Kidney epithelial cell (primary cell): Measurements from ENCODE around the gene KIF25. TPM values are rescaled to one million over a fixed set of nuclear protein-coding genes. Genes with fewer than 3 reads are reported as not detected.

Source experiments
- DNase-seq: peaks from one replicate; pipeline ENCODE4 v3.0.0-alpha.2; 2010; ENCODE audit warnings: low read depth
- H3K27me3 ChIP-seq: 2 replicates; pipeline ENCODE4 v1.6.0; 2011; ENCODE audit warnings: low read length; ENCODE audit not compliant: control insufficient read depth, insufficient read depth
- H3K36me3 ChIP-seq: 2 replicates; pipeline ENCODE4 v1.5.1; 2011; ENCODE audit warnings: low read length; ENCODE audit not compliant: control insufficient read depth, insufficient read depth
- H3K4me3 ChIP-seq: 2 replicates; pipeline ENCODE4 v1.5.1; 2011; ENCODE audit warnings: low read depth, mild to moderate bottlenecking, control low read depth, low read length
- total RNA-seq: library from RNA; depleted of rRNA; stranded (reverse); fragments of >200 nt; gene quantifications from 2 replicates; pipeline ENCODE4 v1.2.3, GENCODE V29; 2015
- TF ChIP-seq, protein P1 (sequence below): IDR thresholded peaks from 2 replicates; pipeline ENCODE4 v1.5.1; 2011; ENCODE audit warnings: mild to moderate bottlenecking, moderate library complexity, low read length, control low read depth, inconsistent platforms; ENCODE audit not compliant: insufficient read depth, poor library complexity, severe bottlenecking

KIF25 gene
- not detected in 2 replicates for total RNA-seq

GRCh38 chr6:167997642-167998041 is at the start of gene KIF25:
KIF25 (plus strand) TSS chr6:167997671; CDS start chr6:168029586, 31,915 bp downstream.
- TF ChIP-seq, protein P1, sequence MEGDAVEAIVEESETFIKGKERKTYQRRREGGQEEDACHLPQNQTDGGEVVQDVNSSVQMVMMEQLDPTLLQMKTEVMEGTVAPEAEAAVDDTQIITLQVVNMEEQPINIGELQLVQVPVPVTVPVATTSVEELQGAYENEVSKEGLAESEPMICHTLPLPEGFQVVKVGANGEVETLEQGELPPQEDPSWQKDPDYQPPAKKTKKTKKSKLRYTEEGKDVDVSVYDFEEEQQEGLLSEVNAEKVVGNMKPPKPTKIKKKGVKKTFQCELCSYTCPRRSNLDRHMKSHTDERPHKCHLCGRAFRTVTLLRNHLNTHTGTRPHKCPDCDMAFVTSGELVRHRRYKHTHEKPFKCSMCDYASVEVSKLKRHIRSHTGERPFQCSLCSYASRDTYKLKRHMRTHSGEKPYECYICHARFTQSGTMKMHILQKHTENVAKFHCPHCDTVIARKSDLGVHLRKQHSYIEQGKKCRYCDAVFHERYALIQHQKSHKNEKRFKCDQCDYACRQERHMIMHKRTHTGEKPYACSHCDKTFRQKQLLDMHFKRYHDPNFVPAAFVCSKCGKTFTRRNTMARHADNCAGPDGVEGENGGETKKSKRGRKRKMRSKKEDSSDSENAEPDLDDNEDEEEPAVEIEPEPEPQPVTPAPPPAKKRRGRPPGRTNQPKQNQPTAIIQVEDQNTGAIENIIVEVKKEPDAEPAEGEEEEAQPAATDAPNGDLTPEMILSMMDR, result no peak
- peaks cover 9% of the 10 kb centered on the region for H3K27me3 ChIP-seq

GRCh38 chr6:167947716-167948115 is 49.8 kb upstream of the KIF25 start:
- H3K27me3 ChIP-seq, result no peaks in the 10 kb centered on the region
- H3K36me3 ChIP-seq, result peaks cover 3% of the 10 kb centered on the region
- no peak overlapping the region for H3K4me3 ChIP-seq
- TF ChIP-seq, protein P1, result no peak
- no peak for DNase-seq

More at GRCh38 chr6:167997642-167998041, at the start of gene KIF25:
- Histone ChIP-seq H3K36me3 (no peaks in the 10 kb centered on the region), H3K4me3 (no peak within 1 kb of the TSS)
- DNase-seq, result no peak

DNA sequence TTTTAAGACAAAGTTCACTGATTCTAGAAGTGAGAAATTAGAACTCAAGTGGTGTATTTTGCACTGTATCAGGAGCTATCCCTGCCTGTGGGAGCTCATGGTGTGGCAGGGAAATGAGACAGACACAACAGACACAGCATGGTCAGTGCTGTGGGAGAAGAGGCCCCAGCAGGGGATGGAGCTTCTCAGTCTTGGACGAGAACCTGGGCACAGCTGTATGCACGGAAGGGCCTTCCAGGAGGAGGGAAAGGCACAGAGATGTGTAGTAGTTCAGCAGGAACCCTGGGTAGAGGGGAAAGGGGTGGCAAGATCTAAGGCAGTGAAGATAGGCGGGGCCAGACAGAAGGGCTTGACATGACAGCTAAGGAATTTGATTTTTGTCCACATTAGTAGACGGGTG is 48.8 kb upstream of the KIF25 start:
- Histone ChIP-seq H3K36me3 (peaks cover 3% of the 10 kb centered on the region), H3K27me3 (no peaks in the 10 kb centered on the region), H3K4me3 (no peak overlapping the region)
- DNase-seq, result no peak
- TF ChIP-seq, protein P1, result no peak

DNA sequence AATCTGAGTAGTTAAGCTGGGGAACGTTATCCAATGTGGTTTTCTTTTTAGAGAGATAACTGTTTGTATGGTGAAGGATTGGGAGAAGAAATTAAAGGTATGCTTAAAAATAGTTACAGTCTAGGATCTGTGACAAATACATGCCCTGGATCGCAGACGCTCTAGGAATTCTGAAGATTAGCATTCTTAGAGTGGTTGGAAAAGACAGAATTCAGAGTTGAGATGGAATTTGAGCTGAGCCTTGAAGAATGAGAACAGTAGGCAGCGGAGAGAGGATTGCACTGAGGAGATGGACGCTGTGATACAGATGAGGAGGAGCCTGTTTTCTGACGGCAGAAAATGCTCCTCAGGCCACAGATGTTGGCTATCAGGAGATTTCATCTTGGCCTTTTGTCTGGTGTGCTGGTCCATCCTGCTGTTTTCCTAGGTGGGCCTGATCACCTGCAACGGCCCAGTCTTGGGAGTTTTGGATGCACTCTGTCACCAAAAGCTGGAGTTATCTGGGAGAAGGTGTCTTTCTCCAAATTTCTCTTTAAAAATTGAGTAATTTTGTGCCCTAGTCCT is 48.3 kb upstream of the KIF25 start:
- TF ChIP-seq, protein P1, result no peak

DNA sequence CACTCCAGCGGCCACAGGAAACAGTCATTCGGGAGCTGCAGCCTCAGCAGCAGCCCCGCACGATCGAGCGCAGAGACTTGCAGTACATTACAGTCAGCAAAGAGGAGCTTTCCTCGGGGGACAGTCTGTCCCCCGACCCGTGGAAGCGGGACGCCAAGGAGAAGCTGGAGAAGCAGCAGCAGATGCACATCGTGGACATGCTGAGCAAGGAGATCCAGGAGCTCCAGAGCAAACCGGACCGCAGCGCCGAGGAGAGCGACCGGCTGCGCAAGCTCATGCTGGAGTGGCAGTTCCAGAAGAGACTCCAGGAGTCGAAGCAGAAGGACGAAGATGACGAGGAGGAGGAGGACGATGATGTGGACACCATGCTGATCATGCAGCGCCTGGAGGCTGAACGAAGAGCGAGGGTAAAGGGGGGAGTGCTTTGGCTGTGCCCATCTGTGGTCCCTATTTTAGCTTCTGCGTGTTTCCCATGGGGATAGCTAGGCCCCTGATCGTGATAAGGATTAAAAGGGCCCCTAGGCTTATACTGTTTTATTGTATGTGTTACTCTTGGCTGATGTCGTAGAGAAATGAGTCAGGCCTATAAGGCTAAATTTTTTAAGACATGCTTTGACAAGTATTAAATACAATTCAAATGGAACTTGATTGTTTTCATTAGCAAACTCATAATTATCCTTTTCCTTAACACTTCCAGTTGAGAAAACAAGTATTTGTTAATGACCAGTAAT is 45.5 kb upstream of the KIF25 start:
- TF ChIP-seq, protein P1, result no peak
- DNase-seq, result no peak
- Histone ChIP-seq H3K4me3 (no peak overlapping the region), H3K36me3 (no peaks in the 10 kb centered on the region), H3K27me3 (no peaks in the 10 kb centered on the region)

More for the DNA sequence above, 48.3 kb upstream of the KIF25 start:
- Histone ChIP-seq H3K4me3 (no peak overlapping the region), H3K27me3 (no peaks in the 10 kb centered on the region), H3K36me3 (no peaks in the 10 kb centered on the region)
- DNase-seq, result no peak

GRCh38 chr6:167952512-167952859 is 45.0 kb upstream of the KIF25 start:
- TF ChIP-seq, protein P1, result no peak
- Histone ChIP-seq H3K27me3 (no peaks in the 10 kb centered on the region), H3K4me3 (no peak overlapping the region), H3K36me3 (no peaks in the 10 kb centered on the region)
- no peak for DNase-seq
